ENCODE measurements around the gene DDX25. TPM values are rescaled to one million over a fixed set of nuclear protein-coding genes. Genes with fewer than 3 reads are reported as not detected.

Gene DDX25
- total RNA-seq, 2 donors from 2014 or later = 0.32 to 0.38 TPM

DNA sequence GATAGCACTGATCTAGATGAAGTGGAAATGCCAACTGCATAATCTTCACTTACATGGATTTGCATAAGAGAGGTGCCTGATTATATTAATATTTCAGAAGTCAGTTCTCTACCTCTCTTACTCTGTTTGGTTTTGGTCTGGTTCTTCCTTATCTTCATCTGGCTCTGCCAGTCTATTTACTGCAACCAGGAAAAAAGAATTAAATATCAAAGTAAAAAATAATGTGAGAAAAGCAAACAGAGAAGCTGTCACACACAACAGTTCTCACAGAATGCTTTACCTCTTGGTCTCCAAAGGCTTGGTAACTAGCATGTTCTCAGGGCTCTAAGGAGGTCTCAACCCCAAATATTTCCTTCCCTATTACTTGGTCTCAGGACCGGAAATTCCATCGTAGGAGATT lies 48.3 kb downstream of the DDX25 start:
- no peak overlapping the region for H3K27ac Mint-ChIP-seq
- no peaks in the 10 kb centered on the region for H3K27me3 Mint-ChIP-seq (ENCODE audit: low read depth)
- ATAC-seq (replicated peaks in 1 of 2) (no peak), DNase-seq (no peak)
- no peaks in the 10 kb centered on the region for H3K9me3 Mint-ChIP-seq
- peaks cover 2% of the 10 kb centered on the region for H3K4me1 Mint-ChIP-seq (ENCODE audit: low read depth)
- no peak overlapping the region for H3K4me3 Mint-ChIP-seq
- no peaks in the 10 kb centered on the region for H3K36me3 Mint-ChIP-seq (ENCODE audit: insufficient read depth in 2 of 2)

DNA sequence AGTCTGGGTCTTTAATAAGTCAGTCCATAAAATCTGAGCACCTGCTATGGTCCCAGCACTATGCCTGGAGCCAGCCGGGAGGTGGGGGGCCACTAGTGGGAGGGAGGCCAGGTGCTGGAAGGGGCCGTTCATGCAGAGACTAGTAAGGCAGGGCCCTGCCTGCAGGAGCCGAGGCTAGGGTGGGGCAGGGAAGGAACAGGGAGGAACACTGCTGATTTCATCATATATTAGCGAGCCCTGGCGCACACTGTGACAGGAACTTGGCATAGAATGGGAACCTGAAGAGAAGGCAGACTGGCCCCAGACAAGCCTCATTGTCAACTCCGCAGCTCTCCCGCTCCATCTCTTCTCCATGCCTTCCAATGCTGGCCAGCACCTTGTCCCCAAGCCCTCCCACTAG lies 48.7 kb downstream of the DDX25 start:
- no peak overlapping the region for H3K27ac Mint-ChIP-seq
- no peaks in the 10 kb centered on the region for H3K36me3 Mint-ChIP-seq (ENCODE audit: insufficient read depth in 2 of 2)
- DNase-seq (no peak), ATAC-seq (replicated peaks in 1 of 2) (no peak)
- H3K27me3 Mint-ChIP-seq (ENCODE audit: low read depth) = no peaks in the 10 kb centered on the region
- peaks cover 6% of the 10 kb centered on the region for H3K4me1 Mint-ChIP-seq (ENCODE audit: low read depth)
- no peak overlapping the region for H3K4me3 Mint-ChIP-seq
- H3K9me3 Mint-ChIP-seq = no peaks in the 10 kb centered on the region

DNA sequence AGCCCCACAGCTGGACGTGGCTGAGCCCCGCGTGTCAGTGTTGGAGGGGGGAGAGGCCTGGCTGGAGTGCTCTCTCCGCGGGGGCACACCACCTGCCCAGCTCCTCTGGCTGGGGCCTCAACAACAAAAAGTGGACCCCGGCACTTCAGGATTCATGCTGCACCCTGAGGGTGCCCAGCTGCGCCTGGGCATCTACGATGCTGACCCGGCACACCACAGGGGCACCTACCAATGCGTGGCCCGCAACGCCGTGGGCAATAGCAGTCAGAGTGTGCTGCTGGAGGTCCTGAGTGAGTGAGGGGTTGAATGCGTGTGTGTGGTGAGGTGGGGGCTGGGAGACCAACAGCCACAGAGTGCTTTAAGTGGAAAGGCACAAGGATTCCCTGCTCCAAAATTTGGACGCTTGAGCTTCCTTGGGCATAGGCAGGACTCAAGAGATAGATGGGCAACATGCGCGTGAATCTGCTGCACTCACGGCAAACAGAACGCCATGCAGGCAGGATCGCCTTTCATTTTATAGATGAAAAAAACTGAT lies 49.2 kb downstream of the DDX25 start:
- Mint-ChIP-seq H3K4me1 (ENCODE audit: low read depth) (peaks cover 7% of the 10 kb centered on the region), H3K4me3 (no peak overlapping the region), H3K36me3 (ENCODE audit: insufficient read depth in 2 of 2) (no peaks in the 10 kb centered on the region), H3K9me3 (no peaks in the 10 kb centered on the region), H3K27me3 (ENCODE audit: low read depth) (no peaks in the 10 kb centered on the region), H3K27ac (no peak overlapping the region)
- ATAC-seq (replicated peaks in 1 of 2) = no peak
- no peak for DNase-seq

DNA sequence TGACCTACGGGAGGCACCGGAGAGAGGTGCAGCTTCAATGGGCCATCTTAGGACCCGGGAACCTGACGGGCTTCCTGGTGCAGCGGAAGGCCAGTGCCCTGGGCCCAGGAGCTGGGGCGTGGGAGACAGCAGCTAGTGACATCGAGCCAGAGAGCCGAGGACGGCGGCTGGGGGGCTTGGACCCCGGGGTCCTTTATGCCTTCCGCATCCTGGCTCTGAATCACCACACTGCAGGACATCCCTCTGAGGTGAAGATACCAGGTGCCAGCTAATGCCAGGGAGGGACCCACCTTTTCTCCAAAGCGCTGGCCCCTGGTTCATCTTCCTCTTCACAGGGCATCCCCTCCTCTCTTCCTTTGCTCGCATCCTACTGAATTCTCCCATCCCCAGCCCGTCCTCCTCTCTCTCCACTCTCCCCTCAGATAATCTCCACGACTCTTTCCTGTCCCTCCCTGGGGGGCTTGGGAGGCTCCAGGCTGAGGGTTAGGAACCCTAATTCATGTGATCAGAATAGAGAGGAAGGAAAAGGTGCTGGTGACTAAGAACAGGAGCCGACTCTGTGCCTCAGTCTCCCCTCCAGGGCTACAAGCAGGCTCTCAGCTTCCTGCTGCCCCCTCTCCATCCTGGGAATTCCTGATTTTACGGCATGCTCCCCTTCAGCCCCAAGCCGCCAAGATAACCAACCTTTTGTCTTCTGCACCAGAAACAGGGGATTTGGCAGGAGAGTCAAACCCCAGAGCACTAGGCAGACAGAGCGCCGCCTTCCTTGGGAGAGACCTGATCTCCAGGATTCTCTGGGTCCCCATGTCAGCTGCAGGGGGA lies 50.0 kb downstream of the DDX25 start:
- Mint-ChIP-seq H3K36me3 (ENCODE audit: insufficient read depth in 2 of 2) (no peaks in the 10 kb centered on the region), H3K4me3 (no peak overlapping the region), H3K27ac (no peak overlapping the region), H3K27me3 (ENCODE audit: low read depth) (no peaks in the 10 kb centered on the region), H3K4me1 (ENCODE audit: low read depth) (peaks cover 7% of the 10 kb centered on the region), H3K9me3 (no peaks in the 10 kb centered on the region)
- DNase-seq = no peak
- no peak for ATAC-seq (replicated peaks in 1 of 2)

DNA sequence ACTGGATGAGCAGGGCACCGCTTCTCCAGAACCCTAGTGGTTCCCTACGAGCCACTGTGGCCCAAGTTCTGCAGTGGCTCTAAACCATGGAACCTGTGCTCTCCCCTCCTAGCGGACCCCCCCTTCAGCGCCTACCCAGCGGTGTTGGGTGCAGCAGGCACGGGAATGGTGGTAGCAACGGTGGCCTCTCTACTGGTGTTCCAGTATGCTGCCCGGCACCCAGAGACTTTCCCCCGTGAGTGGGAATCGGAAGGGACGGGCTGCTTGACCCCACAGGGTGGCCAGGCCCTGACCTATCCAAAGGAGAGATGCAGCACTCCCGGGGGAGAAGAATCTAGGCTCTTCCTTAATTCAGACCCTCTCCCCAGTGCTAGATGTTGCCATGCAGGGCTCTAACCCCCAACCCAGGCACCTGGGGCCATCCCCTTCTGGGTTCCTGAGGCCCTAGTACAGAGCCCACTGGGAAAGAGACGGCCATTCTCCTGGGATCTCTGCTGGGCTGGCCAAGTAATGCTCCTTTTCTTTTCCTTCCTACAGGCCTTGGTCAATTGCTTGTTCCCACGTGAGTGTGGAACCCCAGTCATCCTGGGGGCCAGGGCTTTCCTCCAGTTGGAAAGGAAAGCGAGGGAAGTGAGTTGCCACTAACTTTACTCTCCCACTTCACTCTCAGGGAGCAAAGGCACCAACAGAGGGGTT lies 50.8 kb downstream of the DDX25 start:
- H3K4me3 Mint-ChIP-seq = no peak overlapping the region
- H3K27me3 Mint-ChIP-seq (ENCODE audit: low read depth) = no peaks in the 10 kb centered on the region
- no peak overlapping the region for H3K27ac Mint-ChIP-seq
- H3K9me3 Mint-ChIP-seq = no peaks in the 10 kb centered on the region
- peaks cover 7% of the 10 kb centered on the region for H3K4me1 Mint-ChIP-seq (ENCODE audit: low read depth)
- DNase-seq (no peak), ATAC-seq (replicated peaks in 1 of 2) (no peak)
- no peaks in the 10 kb centered on the region for H3K36me3 Mint-ChIP-seq (ENCODE audit: insufficient read depth in 2 of 2)

DNA sequence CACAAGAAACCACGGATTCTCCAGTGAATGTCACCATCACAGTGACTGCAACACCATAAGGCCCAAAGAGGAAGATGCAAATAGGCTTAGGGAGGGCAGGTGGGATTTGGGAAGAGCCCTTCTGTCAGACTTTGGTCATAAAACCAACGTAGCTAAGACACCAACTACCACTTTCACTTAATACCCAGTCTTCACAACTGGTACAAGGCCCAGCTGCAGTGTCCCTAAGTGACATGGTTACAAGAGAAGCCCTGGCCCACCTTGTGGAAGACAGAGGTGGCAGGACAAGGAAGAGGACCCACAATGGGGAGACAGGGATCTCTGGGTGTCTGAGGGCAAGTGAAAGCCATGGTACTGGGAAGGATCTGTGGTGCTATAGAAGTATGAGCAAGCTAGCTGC lies 51.5 kb downstream of the DDX25 start:
- H3K4me1 Mint-ChIP-seq (ENCODE audit: low read depth) = peaks cover 7% of the 10 kb centered on the region
- H3K27me3 Mint-ChIP-seq (ENCODE audit: low read depth) = no peaks in the 10 kb centered on the region
- no peak overlapping the region for H3K4me3 Mint-ChIP-seq
- H3K27ac Mint-ChIP-seq = no peak overlapping the region
- DNase-seq (no peak), ATAC-seq (replicated peaks in 1 of 2) (no peak)
- no peaks in the 10 kb centered on the region for H3K36me3 Mint-ChIP-seq (ENCODE audit: insufficient read depth in 2 of 2)
- H3K9me3 Mint-ChIP-seq = no peaks in the 10 kb centered on the region

DNA sequence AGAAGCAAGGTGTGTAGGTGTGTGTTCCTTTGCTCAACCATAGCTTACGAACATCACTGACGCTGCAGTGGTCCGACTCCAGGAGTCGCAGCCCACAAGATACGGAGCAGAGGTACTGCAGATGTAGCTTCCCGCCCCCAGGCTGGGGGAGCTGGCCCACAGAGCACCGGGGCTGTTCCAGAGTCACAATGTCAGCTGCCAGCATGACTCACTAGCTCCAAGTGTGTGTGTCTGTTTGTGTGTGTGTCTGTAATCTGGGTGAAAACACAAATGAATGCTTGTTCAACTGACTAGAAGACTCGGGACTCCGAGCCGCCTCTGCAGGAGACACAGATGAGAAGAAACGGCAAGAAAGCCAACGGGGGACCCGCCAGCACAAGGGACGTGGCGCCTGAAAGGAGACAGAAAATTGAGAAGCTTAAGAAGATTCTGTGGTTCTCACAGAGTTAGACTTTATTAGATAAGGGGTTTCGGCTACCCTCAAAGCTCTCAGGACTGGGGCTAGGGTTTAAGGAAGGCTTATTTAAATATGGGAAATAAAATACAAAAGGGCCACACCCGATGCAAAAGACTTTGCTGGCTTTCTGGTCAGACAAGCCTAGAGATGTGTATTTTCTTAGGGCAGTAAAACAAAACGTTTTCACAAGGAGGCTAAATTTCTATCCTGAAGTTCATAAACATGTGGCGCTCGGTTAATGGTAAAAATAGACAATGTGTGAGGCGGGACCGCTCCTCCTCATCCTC lies 52.3 kb downstream of the DDX25 start:
- Mint-ChIP-seq H3K4me3 (no peak overlapping the region), H3K27ac (no peak overlapping the region)
- no peak for ATAC-seq (replicated peaks in 1 of 2)

DNA sequence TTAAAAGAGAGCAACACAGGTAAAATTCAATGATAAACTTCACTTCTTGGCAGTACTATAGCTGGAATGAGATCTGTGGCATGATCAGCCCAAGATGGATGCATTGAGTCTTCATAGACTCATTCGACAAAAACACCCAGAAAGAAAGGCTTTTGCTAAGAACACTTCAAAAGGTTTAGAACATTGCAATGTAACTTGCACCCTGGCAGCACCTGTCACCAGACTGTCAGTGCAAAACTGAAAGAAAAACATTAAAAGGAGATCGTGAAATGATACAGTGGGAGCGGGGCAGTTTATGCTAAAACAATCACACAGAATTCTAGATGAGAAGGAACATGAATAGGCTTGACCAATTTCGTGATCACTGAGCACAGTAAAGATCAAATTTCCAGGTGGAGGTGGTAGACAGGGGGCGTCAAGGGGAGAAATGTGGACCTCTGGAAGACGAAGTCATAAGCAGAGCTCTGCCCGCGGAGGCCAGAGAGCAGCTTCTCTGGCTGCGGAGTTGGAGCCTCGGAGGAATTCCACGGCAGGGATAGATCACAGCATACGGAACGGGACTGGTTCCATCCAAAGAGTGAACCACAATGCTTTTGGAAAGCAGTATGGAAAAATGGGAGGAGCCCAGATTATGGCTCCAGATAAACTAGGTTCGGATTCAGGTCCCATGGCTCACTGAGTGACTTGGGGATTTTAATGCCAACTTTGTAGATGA lies 53.5 kb downstream of the DDX25 start:
- H3K27me3 Mint-ChIP-seq (ENCODE audit: low read depth) = no peaks in the 10 kb centered on the region
- DNase-seq (no peak), ATAC-seq (replicated peaks in 1 of 2) (no peak)
- peaks cover 0 to 3% of the 10 kb centered on the region in 2 donors for H3K9me3 Mint-ChIP-seq
- peak overlapping the region; percentile 14 to 44 for H3K4me3 Mint-ChIP-seq
- no peak overlapping the region for H3K27ac Mint-ChIP-seq
- H3K4me1 Mint-ChIP-seq (ENCODE audit: low read depth) = peaks cover 19% of the 10 kb centered on the region
- H3K36me3 Mint-ChIP-seq (ENCODE audit: insufficient read depth in 2 of 2) = peaks cover 1 to 5% of the 10 kb centered on the region in 2 donors

More for the DNA sequence above, 52.3 kb downstream of the DDX25 start:
- DNase-seq = no peak
- peaks cover 8% of the 10 kb centered on the region for H3K4me1 Mint-ChIP-seq (ENCODE audit: low read depth)
- no peaks in the 10 kb centered on the region for H3K36me3 Mint-ChIP-seq (ENCODE audit: insufficient read depth in 2 of 2)
- H3K9me3 Mint-ChIP-seq = no peaks in the 10 kb centered on the region
- H3K27me3 Mint-ChIP-seq (ENCODE audit: low read depth) = no peaks in the 10 kb centered on the region

DNA sequence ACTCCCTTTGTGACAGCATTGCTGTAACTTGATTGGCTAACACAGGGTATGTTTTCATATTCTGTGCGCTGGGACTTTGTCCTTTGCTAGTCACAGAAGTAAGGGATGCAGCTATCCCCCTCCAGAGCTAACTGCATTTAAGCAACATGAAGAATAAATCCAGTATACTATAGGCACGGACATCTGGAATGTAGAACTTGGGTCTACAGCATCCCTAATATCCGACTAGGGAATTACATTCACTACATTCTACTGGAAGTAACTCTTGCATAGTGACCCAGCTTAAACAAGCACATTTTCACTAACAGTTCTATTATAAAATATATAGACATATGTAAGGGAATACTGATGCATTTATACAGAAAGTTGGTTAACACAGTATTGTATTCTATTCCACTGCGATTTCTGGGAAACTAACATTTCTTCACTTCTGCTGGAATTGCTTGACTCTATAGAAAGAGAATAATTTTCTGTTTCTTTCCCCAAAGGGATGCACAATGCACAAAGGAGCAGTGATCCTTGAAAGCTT lies 54.6 kb downstream of the DDX25 start:
- peaks cover 1 to 5% of the 10 kb centered on the region in 2 donors for H3K36me3 Mint-ChIP-seq (ENCODE audit: insufficient read depth in 2 of 2)
- H3K27me3 Mint-ChIP-seq (ENCODE audit: low read depth) = no peaks in the 10 kb centered on the region
- H3K9me3 Mint-ChIP-seq = peaks cover 0 to 5% of the 10 kb centered on the region in 2 donors
- H3K4me3 Mint-ChIP-seq = no peak overlapping the region
- no peak overlapping the region for H3K27ac Mint-ChIP-seq
- no peak for DNase-seq
- ATAC-seq (replicated peaks in 1 of 2) = no peak
- peaks cover 19% of the 10 kb centered on the region for H3K4me1 Mint-ChIP-seq (ENCODE audit: low read depth)

DNA sequence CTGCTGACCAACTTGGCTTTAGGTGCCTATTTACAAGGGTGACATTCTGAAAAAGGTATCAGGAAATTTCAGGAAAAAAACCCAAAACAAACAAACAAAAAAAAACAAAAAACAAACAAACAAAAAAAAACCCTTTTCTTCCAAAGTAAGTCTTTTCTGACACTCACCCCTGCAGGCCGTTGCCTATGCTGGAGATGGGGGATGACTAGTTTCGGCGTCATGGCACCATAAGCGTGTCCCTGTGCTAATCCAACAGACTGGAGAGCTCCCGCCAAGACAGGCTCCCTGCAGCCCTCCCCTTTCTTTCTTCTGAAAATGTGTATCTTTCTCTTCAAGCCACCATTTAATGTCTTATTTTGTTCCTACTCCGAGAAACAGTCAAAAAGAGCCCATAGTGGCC lies 55.2 kb downstream of the DDX25 start:
- peaks cover 19% of the 10 kb centered on the region for H3K4me1 Mint-ChIP-seq (ENCODE audit: low read depth)
- no peak for ATAC-seq (replicated peaks in 1 of 2)

DNA sequence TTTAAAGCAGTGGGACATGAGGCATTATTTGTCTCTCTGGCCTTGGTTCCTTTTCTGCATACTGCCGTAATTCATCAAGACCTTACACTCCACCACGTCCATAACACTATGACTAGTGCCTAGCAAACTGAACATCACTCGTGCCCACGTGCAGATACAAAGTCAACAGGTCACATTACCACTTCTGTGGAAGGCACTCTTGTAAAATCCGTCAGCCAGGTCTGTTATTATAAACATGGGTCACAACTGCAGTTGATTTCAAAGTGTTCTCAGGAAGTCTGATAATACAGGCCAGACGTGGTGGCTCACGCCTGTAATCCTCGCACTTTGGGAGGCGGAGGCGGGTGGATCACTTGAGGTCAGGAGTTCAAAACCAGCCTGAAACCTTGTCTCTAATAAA lies 55.6 kb downstream of the DDX25 start:
- DNase-seq = no peak
- no peaks in the 10 kb centered on the region for H3K27me3 Mint-ChIP-seq (ENCODE audit: low read depth)
- ATAC-seq (replicated peaks in 1 of 2) = no peak
- peaks cover 0 to 5% of the 10 kb centered on the region in 2 donors for H3K9me3 Mint-ChIP-seq
- no peak overlapping the region for H3K4me3 Mint-ChIP-seq
- no peak overlapping the region for H3K27ac Mint-ChIP-seq
- H3K36me3 Mint-ChIP-seq (ENCODE audit: insufficient read depth in 2 of 2) = peaks cover 1 to 5% of the 10 kb centered on the region in 2 donors
- H3K4me1 Mint-ChIP-seq (ENCODE audit: low read depth) = peaks cover 19% of the 10 kb centered on the region

More for the DNA sequence above, 55.2 kb downstream of the DDX25 start:
- Mint-ChIP-seq H3K9me3 (peaks cover 0 to 5% of the 10 kb centered on the region in 2 donors), H3K27me3 (ENCODE audit: low read depth) (no peaks in the 10 kb centered on the region), H3K4me3 (no peak overlapping the region), H3K36me3 (ENCODE audit: insufficient read depth in 2 of 2) (peaks cover 1 to 5% of the 10 kb centered on the region in 2 donors), H3K27ac (no peak overlapping the region)
- no peak for DNase-seq

DNA sequence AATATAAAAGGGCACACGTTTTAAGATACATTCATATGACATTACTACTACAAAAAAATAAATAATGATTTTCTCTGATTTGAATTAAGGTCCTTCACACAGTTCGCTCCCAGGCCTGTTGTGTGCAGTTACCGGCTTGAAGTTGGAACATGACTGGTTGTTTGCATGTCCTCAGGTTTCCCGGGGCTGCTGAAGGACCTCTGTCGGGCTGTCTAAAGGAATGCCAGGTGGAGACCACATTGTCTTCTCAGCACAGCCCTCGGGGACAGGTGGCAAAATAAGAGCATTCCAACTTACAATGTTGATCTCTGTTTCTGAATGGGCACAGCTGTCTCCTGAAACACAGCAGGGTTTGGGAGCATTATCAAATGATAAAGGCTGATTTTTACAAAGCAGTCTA lies 56.5 kb downstream of the DDX25 start:
- Mint-ChIP-seq H3K4me3 (no peak overlapping the region), H3K27me3 (ENCODE audit: low read depth) (no peaks in the 10 kb centered on the region), H3K27ac (no peak overlapping the region), H3K36me3 (ENCODE audit: insufficient read depth in 2 of 2) (peaks cover 1 to 5% of the 10 kb centered on the region in 2 donors), H3K9me3 (peaks cover 0 to 5% of the 10 kb centered on the region in 2 donors), H3K4me1 (ENCODE audit: low read depth) (peaks cover 19% of the 10 kb centered on the region)
- DNase-seq (no peak), ATAC-seq (replicated peaks in 1 of 2) (no peak)

All from activated T-cell treated with anti-CD3 and anti-CD28 coated beads, Interleukin-2, amount 50 U/mL, for 72 hours (primary cell).